HG03175 (cell line): ENCODE results near the gene TUBA4B.
"Not testable (repeated sequence)": the region's sequence is repeated elsewhere in the genome, so short reads cannot be mapped to it uniquely, and the experiment has no call there.

Experiments used
- ATAC-seq: cut with Tn5 transposase; IDR thresholded peaks from one replicate; pipeline ENCODE4 v1.9.1; 2021; ENCODE audit warnings: mild to moderate bottlenecking, moderate library complexity; ENCODE audit not compliant: unreplicated experiment

The TUBA4B gene

GRCh38 chr2:219309278-219309677, 56.2 kb downstream of the TUBA4B start, which contains the start of gene PTPRN:
Gene PTPRN (minus strand): TSS chr2:219309401. CDS start chr2:219309332, 69 bp downstream.
- no peak for ATAC-seq

GRCh38 chr2:219312683-219313263, 59.7 kb downstream of the TUBA4B start:
- not testable (repeated sequence) for ATAC-seq

- no peak for ATAC-seq
Observed at GRCh38 chr2:219314804-219315468, 61.9 kb downstream of the TUBA4B start.
